Hair follicle dermal papilla cell (primary cell): ENCODE results near the gene ZP3. TPM values are rescaled to one million over a fixed set of nuclear protein-coding genes. Genes with fewer than 3 reads are reported as not detected.

Experiments used
- total RNA-seq: library from RNA; depleted of rRNA; stranded (reverse); fragments of >200 nt; gene quantifications from 2 replicates; pipeline ENCODE4 v1.2.3, GENCODE V29; 2012

Gene ZP3
- total RNA-seq, result 1.6 and 2.3 TPM in 2 replicates

GRCh38 chr7:76424413-76425111 lies at the start of gene ZP3:
TSS of gene ZP3 (plus strand) at chr7:76424950. CDS start at chr7:76424965, 15 bp downstream.

DNA sequence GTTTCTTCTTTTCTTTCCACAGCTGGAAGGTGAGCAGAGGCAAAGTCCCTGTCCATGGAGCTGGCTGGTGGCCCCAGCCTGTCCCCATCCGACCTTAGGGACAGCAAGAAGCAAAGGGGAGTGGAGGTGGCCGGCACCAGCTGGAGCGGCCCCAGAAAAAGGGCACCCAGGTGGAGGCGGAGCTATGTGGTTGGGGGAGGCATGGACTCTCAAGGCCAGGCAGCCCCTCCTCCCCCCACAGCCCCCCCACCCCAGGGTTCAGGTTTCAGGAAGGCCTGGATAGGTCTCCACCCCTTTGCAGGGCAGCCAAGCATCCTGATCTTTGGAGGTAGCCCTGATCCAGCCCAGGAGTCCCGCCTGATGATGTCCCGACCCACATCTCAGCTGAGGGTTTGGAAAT lies 15.2 kb upstream of the ZP3 start, which contains the start of gene SSC4D:
TSS of gene SSC4D (minus strand) at position 161 of the 400 bp plus-strand sequence. CDS start 5,258 bp downstream, outside the sequence.

GRCh38 chr7:76461464-76462101 lies 36.8 kb downstream of the ZP3 start, which contains the start of gene DTX2:
TSS of gene DTX2 (plus strand) at chr7:76461709. CDS start at chr7:76480510, 18,801 bp downstream.

Other genes with a start within 250 kb of the ZP3 start
- gene SRRM3, start 223.1 kb upstream of the ZP3 start, total RNA-seq, result 0.85 and 1.9 TPM in 2 replicates
- 85.5 and 118 TPM in 2 replicates for gene HSPB1, start 122.3 kb upstream of the ZP3 start, total RNA-seq
- 113 and 116 TPM in 2 replicates for gene YWHAG, start 66.0 kb upstream of the ZP3 start, total RNA-seq
- 0.32 and 1.2 TPM in 2 replicates for gene SSC4D, start 15.3 kb upstream of the ZP3 start, total RNA-seq
- gene DTX2, start 36.8 kb downstream of the ZP3 start, total RNA-seq, result 14.3 and 20.0 TPM in 2 replicates
- gene UPK3B, start 85.6 kb downstream of the ZP3 start, total RNA-seq, result 0.81 TPM in 1 of 2 replicates, not detected in the other
- 0.16 TPM in 1 of 2 replicates, not detected in the other for gene SPDYE16, start 118.3 kb downstream of the ZP3 start, total RNA-seq
- 3.3 and 4.1 TPM in 2 replicates for gene POMZP3, start 202.3 kb downstream of the ZP3 start, total RNA-seq